Measurements from ENCODE around the gene DDX1.

Gene DDX1

DNA sequence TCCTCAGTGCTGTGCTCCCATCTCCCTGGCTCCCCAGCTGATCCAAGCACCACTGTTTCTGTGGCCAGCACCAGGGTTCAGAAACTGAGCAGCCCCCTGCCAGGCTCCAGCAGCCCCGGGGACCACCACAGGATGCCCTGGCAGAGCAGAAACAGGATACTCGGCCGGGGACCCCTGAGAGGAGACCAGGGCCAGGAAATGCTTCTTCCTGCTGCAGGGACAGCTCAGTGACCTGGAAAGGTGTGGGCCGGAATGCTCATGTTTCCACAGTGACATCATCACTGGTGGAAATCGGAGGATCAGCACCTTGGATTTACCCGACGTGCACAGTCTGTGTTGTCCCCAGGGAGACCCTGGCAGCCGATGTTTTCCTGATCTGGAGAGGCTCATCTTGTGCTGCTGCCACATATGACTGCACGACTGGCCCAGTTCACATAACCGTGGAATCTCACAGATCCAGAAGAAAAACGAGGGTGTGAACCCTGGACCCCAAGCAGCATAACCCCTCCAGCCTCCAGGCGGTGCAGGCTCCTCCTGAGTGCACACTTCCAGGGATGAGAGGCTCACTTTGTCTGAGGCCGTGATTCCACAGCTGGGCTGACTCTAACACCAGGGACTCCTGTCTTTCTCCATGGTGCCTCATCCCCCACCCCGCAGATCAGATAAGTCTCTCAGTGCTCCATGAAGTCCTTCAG lies 58.0 kb downstream of the DDX1 start:
- no peak for DNase-seq

DNA sequence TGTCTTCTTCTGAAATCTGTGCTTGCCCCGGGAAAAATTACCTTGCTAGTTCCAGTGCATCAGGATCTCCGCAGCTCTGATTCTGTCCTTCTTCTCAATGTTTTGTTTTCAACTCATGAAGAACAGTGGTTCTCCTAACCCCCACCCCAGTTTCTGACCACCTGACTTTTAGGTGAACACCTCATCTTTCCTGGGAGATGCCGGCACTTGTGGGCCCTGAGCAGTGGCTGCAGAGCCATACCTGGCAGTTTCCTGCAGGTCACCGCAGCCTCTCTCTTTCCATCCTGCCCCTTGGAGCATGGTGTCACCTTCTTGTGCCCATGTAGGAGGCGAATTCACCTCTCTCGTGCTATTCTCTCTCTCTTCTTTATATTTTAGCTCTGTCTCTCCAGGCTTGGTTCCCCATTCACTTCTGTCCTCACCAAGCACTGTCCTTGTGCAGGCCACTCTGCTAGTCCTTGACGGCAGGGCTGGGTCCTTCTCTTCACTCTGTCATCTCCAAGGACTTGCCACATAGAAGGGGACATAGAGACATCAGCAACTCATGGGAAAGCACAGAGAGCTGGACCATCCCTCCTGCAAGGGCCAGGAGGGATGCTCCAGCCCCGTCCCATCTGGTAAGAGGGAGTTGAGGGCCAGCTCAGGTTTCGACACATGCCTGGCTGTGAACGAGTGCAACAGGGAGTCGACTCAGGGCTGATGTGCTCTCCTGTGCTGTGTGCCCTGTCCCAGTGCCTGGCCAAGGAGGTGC lies 59.1 kb downstream of the DDX1 start:
- no peak for DNase-seq

DNA sequence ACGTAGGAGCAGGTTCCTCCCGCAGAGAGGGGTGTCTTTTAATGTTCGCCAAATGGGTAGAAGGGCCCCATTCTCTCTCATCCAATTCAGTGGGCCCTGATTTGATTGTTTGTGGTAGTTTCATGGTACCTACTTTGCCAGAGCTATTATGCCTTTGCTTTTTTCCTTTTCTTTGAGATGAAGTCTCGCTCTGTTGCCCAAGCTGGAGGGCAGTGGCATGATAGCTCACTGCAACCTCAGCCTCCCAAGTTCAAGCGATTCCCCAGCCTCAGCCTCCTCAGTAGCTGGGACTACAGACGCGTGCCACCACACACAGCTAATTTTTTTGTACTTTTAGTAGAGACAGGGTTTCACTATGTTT lies 59.7 kb downstream of the DDX1 start:
- DNase-seq: no peak

DNA sequence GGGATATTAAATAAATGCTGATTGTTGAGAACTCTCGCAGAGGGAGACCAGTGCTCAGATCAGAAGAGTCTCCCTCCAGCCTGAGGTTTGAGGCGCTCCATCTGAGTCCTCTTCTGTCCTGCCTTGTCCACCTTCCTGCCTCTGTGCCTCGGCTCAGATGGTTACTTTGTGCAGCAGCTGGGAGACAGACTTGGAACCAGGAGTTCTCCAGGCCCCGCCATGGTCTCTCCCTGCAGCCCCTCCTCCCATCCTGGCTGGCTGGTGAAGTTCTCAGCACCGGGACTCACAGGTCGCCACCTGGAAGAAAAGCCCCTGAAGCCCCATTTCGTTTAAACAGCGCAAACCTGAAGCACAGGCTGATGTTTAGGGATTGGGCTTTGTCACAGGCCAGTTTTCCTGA lies 60.6 kb downstream of the DDX1 start:
- DNase-seq: no peak

DNA sequence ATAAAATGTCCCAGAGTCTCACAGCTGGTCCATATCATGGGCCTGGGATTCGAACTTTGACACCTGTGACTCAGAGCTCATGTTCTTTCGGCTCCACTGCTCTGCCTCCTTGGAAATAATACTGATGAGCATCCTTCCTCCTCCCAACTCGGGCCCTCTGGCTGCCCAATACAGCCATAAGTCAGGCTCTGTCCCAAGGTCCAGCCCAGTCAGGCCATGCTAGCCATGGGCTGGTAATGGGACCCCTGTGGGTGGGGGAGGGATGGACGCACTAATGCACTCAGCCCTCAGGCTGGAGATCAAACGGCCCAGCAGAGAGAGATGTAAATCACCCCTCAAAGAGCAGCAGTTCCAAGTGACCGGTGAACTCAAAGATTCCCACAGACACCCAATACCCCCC lies 61.1 kb downstream of the DDX1 start:
- DNase-seq: no peak

DNA sequence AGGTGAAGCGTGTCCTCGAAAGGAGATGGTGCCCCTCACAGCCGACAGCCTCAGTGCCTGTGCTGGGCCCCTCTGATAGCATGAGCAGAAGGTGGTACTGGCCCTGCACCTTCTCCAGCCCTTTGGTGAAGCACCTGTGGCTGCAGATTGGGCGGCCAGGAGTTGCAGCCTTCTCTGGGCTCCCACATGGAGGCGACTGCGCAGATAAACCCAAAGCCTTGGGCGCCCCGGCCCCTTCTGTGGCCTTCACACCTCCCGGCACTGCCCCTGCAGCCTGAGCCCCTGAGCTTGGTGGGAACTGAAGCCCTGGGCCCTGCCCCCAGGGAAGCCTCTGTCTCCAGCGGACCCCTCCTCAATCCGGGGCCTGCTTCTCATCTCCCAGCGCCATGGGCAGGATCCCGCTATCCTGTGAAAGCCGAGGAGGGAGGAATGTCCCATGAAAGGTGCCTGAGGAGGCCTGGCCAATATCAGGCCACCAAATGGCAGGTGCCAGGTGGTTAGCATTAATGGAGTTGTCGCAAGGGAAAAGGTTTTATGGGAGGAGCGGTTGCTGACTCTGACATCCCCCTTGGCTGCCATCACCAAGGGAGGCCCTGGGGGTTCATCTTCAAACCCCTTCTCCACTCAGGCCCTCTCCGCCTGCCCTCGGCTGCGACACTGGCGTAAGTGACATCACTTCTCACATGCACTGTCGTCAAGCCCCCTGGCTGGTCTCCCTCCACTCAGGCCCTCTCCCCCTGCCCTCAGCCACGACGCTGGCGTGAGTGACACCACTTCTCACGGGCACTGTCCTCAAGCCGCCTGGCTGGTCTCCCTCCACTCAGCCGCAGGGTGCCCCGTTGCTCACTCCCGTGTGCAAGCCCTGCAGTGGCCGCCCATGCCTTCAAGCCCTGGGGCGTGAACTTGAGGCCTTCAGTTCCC lies 62.4 kb downstream of the DDX1 start:
- no peak for DNase-seq

DNA sequence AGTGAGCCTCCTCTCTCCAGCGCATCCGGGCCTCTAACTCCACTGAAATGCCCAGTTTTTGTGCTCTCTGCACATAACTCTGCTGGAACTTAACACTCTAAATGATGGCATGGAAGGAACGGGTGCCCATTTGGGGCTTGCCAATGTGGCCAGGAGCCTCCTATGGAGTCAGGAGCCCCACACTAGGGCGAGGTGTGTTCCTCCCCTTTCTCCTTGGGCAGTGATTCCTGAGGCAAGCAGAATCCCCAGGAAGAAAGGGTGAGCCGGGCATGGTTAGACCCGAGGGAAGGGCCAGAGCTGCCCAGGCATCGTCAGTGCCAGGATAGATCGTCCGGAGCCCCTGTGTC lies 63.0 kb downstream of the DDX1 start:
- DNase-seq: no peak

DNA sequence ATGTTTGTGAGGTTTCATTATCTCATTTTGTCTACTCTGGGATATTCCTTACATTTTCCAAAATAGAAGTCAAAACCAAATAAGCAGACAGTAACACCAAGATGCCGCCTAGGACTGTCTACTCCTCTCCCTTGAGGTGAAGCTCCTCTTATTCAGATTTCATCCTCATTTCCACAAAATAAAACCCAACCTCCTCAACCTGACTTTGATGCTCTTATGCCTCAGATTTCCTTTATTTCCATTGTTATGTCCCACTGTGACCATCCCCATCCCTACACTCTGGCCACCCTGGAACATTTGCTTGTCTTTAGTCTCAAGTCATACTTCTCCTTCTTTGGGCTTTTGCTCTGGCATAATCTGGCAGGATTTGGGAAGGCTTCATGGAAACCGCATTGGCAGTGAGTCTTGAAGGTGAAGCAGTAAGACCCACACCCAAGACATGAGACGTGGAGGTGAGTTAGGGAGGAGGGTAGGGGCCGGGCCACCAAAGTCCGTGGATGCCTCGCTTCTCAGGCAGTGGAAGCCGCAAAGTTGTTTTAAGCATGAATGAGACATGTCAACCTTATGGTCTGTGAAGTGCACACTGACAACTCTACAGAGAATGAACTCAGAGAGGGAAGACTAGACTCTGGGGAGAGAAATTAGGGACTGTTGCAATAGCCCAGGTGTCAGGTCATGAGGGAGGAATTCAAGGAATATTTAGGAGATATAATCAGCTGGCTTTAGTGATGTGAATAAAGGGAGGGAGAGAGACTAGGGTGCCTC lies 63.6 kb downstream of the DDX1 start:
- DNase-seq: no peak

DNA sequence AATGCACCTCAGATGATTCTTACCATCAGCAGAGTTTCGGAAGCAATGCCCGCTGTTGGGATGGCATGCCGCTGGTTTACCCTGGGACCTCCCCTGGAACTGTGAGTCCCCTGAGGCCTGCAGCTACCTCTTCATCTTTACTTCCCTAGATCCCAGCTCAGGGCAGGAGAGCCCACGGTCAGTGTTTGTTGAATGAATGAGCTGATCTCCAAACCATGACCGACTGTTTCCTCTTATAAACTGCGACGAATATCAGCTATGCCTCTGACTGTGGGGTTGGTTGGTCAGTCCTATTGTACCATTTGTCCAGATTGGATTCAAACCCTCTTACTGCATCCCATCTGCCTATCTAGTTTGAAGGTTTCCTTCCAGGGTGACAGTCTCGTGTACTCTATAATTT lies 64.4 kb downstream of the DDX1 start:
- DNase-seq: no peak

DNA sequence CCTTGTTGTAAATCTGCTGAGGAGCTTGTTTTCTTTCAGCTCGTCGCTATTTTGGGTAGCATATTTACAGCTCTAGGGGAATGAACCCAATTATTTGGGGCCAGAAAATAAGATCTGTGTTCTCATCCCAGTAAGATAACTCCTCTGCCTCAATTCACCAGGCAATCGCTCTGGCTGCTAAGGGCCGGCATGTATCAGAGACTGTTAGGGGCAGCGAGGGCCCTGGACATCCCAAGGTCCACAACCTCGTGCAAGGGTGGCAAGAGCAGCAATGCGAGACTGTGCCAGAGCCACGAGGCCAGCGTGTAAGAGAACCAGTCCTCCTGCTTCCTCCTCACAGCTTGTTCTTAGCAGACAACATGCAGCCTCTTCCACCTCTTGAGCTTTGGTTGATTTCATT lies 66.1 kb downstream of the DDX1 start:
- DNase-seq: no peak

DNA sequence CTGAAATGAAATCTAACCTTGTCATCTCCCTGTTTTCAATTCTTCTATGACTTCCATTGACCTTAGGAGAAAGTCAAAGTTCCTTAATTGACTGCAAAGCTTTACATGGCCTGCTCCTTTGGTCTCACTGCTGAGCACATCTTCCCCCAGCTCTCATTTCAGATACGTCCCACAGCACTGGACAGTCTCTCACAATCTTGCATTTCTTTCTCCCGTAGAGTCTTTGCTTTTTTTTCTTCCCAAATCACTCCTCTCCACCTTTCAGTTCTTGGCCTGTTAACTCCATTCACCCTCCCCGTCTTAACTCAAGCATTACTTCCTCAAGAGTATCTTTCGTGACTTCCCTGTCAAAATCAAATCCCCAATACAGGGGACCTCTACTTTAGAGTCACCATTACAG lies 67.2 kb downstream of the DDX1 start:
- no peak for DNase-seq

DNA sequence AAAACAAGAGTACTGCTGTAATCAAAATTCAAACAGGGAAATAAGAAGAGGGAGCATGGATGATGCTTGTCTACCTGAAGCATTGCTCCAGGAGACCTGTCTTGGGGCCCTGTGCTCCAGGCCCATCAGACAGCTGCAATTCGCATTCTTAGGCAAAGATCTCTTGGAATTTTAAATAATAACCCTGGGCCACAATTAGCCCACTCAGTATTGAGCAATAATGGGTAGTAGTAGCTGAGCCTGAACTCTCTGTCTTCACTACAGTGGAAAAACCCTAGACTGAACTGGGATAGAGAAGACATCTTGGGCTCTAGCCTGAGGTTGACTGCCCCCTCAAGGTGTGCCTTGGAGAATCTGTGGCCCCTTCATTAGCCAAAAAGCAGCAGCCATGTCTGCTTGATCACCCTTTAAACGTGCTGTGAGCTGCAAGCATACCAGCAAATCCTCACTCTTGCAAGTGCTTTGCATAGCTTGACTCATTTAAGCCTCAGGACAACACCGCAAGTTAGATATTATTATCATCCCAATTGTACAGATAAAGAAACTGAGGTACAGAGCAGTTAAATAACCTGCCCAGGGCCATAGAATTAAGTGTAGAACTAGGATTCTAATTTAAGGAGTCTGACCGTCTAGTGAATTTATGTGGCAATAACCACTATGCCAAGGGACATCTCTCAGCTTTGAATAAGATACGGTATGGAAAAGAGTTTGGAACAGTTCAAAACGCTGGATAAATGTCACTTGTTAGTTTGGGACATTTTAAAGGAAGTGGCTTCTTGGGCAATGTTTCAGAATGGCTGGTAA lies 69.0 kb downstream of the DDX1 start:
- DNase-seq: no peak

DNA sequence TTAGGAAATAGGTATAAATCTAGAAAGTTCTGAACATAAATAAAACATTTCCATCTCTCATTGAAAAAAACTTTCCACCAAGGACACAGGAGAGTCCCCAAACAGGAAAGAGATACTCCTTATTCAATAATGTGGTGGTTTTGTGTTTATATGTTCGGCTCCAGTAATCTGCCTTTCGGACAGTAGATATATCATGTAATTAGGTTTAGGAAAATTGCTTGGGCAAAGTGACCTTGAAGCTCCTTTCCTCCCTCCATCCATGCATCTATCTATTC lies 69.6 kb downstream of the DDX1 start:
- DNase-seq: no peak

DNA sequence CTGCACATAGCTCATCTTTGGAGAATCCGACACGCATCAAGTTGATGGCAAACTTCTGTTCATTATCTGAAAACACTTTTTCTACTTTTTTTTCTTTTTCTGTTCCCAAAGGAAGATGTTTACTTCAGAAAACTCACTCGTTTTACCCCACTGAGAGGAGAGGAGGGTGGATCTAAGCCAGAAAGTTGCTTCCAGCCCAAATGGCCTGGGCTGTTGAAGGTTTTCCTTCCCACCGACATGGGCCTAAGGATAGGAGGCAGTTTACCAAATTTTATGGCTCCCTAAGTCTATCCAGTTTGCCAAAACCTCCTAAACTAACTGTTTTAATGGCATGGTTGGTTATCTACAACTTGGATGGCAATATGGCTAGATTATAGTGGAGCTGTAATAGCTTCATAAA lies 70.4 kb downstream of the DDX1 start:
- DNase-seq: no peak

DNA sequence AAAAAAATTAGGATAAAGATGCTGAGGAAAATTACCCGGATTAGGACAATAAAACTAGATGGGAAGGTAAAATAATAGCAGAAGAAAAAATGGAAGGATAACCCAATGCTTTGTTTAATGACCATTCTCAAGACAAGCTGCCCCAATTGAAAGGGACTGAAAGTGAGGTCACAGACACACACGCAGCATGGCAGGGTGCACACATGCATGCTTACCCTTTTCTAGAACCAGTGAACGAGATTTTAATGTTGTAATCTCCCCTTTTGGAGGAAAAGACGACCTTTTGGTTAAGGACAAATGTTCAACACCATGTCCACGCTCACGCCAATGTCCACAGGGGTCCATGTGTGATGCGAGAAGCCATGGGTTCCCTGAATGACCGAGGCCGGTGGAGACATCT lies 70.9 kb downstream of the DDX1 start:
- no peak for DNase-seq

DNA sequence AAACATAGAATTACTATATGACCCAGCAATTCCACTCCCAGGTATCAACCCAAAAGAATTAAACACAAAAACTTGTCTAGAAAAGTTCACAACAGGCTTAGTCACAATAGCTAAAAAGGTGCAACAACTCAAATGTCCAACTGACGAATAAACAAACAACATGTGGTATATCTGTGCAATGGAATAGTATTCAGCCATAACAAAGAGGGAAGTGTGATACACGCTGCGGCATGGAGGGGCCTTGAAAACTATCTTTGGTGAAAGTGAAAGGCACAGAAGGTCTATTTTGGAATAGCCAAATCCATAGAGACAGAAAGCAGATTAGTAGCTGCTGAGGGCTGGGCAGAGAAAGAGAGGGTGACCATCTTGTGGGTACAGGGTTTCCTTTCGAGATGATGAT lies 72.1 kb downstream of the DDX1 start:
- DNase-seq: no peak

DNA sequence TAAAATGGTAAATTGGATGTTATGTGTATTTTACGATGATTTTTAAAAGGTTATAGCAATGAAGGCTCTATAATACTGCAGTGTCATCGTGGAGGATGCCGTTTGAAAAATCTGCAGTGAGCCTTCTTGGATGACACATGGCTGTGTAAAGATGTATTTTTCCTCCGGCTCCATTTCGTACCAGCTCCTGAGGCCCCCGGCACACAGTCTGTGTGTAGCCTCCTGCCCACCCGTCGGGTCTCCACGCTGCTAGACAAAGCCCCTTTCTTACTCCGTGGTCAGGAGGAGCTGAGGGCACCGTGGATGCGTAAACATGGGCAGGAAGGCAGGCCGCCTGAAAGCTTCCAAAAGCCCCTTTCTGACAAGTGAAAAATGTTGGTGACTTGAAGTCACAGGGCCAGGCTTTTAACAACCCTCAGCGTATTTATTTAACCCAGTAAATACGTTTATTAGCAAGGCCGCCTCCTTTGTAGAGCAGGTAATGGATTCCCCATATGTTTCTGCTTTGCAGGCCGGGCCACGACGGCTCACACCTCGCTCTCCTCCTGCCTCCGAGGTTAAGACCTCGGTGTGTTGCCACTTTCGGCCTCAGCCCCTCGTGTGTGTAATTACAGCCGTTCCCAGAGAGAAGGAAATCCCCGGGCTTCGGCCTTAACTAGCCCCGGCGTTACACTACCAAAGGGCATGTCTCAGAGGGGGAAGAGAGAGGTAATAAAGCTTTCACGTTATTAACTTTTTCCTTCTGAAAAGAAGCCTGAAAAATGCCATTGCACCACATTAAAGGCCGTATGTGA lies 72.8 kb downstream of the DDX1 start:
- DNase-seq: no peak

DNA sequence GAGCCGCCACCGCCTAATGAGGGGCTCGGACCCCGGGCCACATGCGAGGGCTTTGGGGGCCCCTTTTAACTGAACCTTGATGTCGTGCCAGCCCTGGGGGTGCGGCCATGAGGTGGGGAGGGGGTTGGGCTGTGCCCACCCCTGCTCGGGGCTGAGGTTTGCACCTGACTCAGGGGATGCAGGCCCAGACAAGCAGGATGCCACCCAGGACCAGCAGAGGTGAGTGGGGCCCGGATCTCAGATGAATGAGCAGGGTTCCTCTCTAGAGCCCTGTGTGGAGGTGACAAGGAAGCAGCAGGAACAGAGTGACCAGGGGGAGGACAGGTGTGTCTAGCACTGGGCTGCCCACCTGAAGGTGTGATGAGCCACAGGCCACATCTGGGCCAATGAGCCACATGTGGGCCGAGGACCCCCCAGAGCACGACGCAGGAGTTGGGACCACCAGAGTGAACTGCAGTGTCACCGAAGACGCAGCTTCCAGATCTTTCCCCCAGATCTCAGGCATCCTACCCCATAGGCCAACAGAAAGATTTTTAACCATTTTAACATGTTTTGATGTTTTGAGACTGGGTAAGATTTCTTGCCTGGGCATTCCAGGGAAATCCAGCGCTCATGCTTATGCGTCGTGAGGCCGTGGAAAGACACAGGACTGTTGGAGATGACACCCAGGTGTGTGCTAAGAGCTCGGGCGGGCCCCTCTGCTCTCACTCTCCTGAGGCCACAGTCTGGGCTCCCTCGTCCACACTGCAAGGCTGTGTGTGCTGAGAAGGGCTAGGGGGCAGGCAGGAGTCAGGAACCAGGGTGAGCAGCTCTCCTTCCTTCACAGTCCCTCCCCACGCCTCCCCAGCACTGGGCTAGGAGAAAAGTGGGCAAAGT lies 73.6 kb downstream of the DDX1 start:
- DNase-seq: no peak

DNA sequence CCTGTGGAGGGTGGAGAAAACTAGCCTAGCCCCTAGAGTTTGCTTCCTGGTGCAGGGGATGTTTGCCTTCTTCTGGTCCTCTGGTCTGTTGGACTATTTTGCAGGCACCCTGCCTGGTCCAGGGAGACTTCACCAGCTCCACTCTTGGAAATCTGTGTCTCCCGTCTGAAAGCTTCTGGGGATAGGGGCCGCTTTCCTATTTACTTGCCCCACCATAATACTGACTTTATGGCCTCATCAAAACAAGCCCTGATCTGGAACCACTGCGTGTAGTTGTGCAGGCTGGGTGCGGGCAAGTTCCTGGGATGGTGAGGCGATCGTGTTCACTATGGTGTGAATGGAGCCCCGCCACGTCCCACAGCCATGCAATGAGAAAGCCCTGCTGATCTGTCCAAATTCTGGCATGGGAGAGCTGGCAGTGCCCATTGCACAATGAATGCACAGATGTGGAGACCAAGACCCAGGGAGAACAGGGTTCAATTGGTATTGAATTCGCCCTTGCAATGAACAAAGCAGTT lies 74.3 kb downstream of the DDX1 start:
- DNase-seq: no peak

All from RPMI8226 (cell line).